CD4-positive, alpha-beta T cell treated with Interleukin-15 for 4 hours (primary cell): Measurements from ENCODE around the gene CPEB2.

Experiments used
- DNase-seq: peaks from one replicate; pipeline ENCODE4 v3.0.0-alpha.2; 2020; ENCODE audit warnings: low spot score

The CPEB2 gene

GRCh38 chr4:15010038-15010585 is 7.8 kb downstream of the CPEB2 start:
- no peak for DNase-seq

GRCh38 chr4:15011166-15011565 is 8.9 kb downstream of the CPEB2 start:
- DNase-seq: no peak

- no peak for DNase-seq
Observed at GRCh38 chr4:15012017-15012788, 9.9 kb downstream of the CPEB2 start.

- DNase-seq: no peak
Observed at GRCh38 chr4:15013585-15013984, 11.3 kb downstream of the CPEB2 start.

- DNase-seq: no peak
Observed at GRCh38 chr4:15015170-15015569, 12.9 kb downstream of the CPEB2 start.

GRCh38 chr4:15018361-15018760 is 16.1 kb downstream of the CPEB2 start:
- DNase-seq: no peak

- DNase-seq: no peak
Observed at GRCh38 chr4:15020502-15021286, 18.4 kb downstream of the CPEB2 start.

- no peak for DNase-seq
Observed at GRCh38 chr4:15021311-15021710, 19.0 kb downstream of the CPEB2 start.

- DNase-seq: no peak
Observed at GRCh38 chr4:15021946-15022345, 19.7 kb downstream of the CPEB2 start.

GRCh38 chr4:15024386-15024785 is 22.1 kb downstream of the CPEB2 start:
- DNase-seq: no peak

GRCh38 chr4:15025693-15026092 is 23.4 kb downstream of the CPEB2 start:
- no peak for DNase-seq

GRCh38 chr4:15027921-15028435 is 25.7 kb downstream of the CPEB2 start:
- no peak for DNase-seq

- DNase-seq: no peak
Observed at GRCh38 chr4:15031197-15031596, 28.9 kb downstream of the CPEB2 start.

GRCh38 chr4:15031993-15032675 is 29.9 kb downstream of the CPEB2 start:
- DNase-seq: no peak

GRCh38 chr4:15034071-15034764 is 31.9 kb downstream of the CPEB2 start:
- DNase-seq: no peak

- DNase-seq: no peak
Observed at GRCh38 chr4:15035159-15035558, 32.9 kb downstream of the CPEB2 start.

GRCh38 chr4:15037923-15038541 is 35.8 kb downstream of the CPEB2 start:
- no peak for DNase-seq

GRCh38 chr4:15040916-15041463 is 38.7 kb downstream of the CPEB2 start:
- no peak for DNase-seq

- no peak for DNase-seq
Observed at GRCh38 chr4:15042529-15043167, 40.4 kb downstream of the CPEB2 start.

GRCh38 chr4:15043226-15043625 is 40.9 kb downstream of the CPEB2 start:
- no peak for DNase-seq
